GM12875 (cell line): ENCODE data around the gene CPNE9.

Experiments used
- H3K4me3 ChIP-seq: one replicate; pipeline ENCODE4 v1.5.1; 2011; ENCODE audit warnings: low read depth, low read length, control low read depth
- TF ChIP-seq, protein P1 (sequence below): IDR thresholded peaks from 2 replicates; pipeline ENCODE4 v1.5.1; 2011; ENCODE audit warnings: low read depth, mild to moderate bottlenecking, control low read depth, inconsistent platforms, low read length, moderate library complexity, borderline replicate concordance; ENCODE audit not compliant: insufficient read depth

The CPNE9 gene

GRCh38 chr3:9715764-9716437 lies 12.3 kb downstream of the CPNE9 start:
- TF ChIP-seq, protein P1, sequence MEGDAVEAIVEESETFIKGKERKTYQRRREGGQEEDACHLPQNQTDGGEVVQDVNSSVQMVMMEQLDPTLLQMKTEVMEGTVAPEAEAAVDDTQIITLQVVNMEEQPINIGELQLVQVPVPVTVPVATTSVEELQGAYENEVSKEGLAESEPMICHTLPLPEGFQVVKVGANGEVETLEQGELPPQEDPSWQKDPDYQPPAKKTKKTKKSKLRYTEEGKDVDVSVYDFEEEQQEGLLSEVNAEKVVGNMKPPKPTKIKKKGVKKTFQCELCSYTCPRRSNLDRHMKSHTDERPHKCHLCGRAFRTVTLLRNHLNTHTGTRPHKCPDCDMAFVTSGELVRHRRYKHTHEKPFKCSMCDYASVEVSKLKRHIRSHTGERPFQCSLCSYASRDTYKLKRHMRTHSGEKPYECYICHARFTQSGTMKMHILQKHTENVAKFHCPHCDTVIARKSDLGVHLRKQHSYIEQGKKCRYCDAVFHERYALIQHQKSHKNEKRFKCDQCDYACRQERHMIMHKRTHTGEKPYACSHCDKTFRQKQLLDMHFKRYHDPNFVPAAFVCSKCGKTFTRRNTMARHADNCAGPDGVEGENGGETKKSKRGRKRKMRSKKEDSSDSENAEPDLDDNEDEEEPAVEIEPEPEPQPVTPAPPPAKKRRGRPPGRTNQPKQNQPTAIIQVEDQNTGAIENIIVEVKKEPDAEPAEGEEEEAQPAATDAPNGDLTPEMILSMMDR = no peak

GRCh38 chr3:9716801-9717555 lies 13.3 kb downstream of the CPNE9 start:
- TF ChIP-seq, protein P1 = no peak
- no peak overlapping the region for H3K4me3 ChIP-seq

More at GRCh38 chr3:9715764-9716437, 12.3 kb downstream of the CPNE9 start:
- H3K4me3 ChIP-seq = no peak overlapping the region

GRCh38 chr3:9717563-9717962 lies 13.9 kb downstream of the CPNE9 start:
- H3K4me3 ChIP-seq = no peak overlapping the region
- TF ChIP-seq, protein P1 = no peak

- TF ChIP-seq, protein P1 = no peak
Observed at GRCh38 chr3:9718118-9718517, 14.5 kb downstream of the CPNE9 start.

GRCh38 chr3:9721015-9721699 lies 17.5 kb downstream of the CPNE9 start:
- TF ChIP-seq, protein P1 = no peak
- no peak overlapping the region for H3K4me3 ChIP-seq

More at GRCh38 chr3:9718118-9718517, 14.5 kb downstream of the CPNE9 start:
- no peak overlapping the region for H3K4me3 ChIP-seq

DNA sequence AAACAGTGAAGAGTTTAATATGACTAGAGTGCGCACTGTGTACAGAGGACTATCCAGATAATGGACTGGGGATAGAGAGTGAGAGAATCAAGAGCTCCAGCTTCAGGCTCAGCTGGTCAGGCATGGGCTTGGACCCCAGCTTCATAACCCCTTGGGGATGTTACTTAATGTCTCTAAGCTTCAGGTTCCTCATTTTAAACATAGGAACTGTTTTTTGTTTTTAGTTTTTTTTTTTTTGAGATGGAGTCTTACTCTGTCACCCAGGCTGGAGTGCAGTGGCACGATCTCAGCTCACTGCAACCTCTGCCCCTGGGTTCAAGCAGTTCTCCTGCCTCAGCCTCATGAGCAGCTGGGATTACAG lies 18.0 kb downstream of the CPNE9 start:
- TF ChIP-seq, protein P1 = no peak
- H3K4me3 ChIP-seq = no peak overlapping the region
